Activated naive CD4-positive, alpha-beta T cell treated with anti-CD3 and anti-CD28 coated beads, Interleukin-2, amount 50 U/mL, for 16 hours (primary cell): Measurements from ENCODE around the gene AUP1.
A peak's percentile ranks its signal among the peaks of the same experiment; 100 is the strongest.

Source experiments
- DNase-seq: peaks from one replicate; pipeline ENCODE4 v3.0.0-alpha.2; 2020

The AUP1 gene

GRCh38 chr2:74556159-74556558 lies 26.7 kb upstream of the AUP1 start:
- no peak for DNase-seq

- DNase-seq, result no peak
These were observed 26.2 kb upstream of the AUP1 start for GRCh38 chr2:74555610-74556103.

GRCh38 chr2:74554820-74555531 lies 25.5 kb upstream of the AUP1 start:
- DNase-seq, result peak; percentile 53

GRCh38 chr2:74553892-74554819 lies 24.6 kb upstream of the AUP1 start, which contains the start of the genes DOK1 and LOXL3:
Gene DOK1 (plus strand): TSS chr2:74554720. CDS start chr2:74554755, 35 bp downstream.
Gene LOXL3 (minus strand): TSS chr2:74553942. CDS start chr2:74552634, 1,308 bp downstream.
- peak; percentile 85 for DNase-seq

- no peak for DNase-seq
These were observed 23.7 kb upstream of the AUP1 start for GRCh38 chr2:74552914-74553811.

- no peak for DNase-seq
These were observed 22.7 kb upstream of the AUP1 start for GRCh38 chr2:74551942-74552913.

GRCh38 chr2:74551530-74551929 lies 22.0 kb upstream of the AUP1 start:
- no peak for DNase-seq

GRCh38 chr2:74550231-74550630 lies 20.7 kb upstream of the AUP1 start:
- no peak for DNase-seq

- DNase-seq, result no peak
These were observed 19.7 kb upstream of the AUP1 start for GRCh38 chr2:74548900-74549826.

GRCh38 chr2:74548285-74548899 lies 18.9 kb upstream of the AUP1 start:
- DNase-seq, result no peak

- no peak for DNase-seq
These were observed 16.5 kb upstream of the AUP1 start for GRCh38 chr2:74546004-74546403.

GRCh38 chr2:74544634-74545033 lies 15.1 kb upstream of the AUP1 start:
- DNase-seq, result no peak

GRCh38 chr2:74542978-74543377 lies 13.5 kb upstream of the AUP1 start:
- DNase-seq, result no peak

GRCh38 chr2:74540291-74540690 lies 10.8 kb upstream of the AUP1 start:
- DNase-seq, result no peak

- no peak for DNase-seq
These were observed 9.4 kb upstream of the AUP1 start for GRCh38 chr2:74538881-74539339.

GRCh38 chr2:74537140-74537539 lies 7.6 kb upstream of the AUP1 start:
- DNase-seq, result no peak

GRCh38 chr2:74536166-74536950 lies 6.9 kb upstream of the AUP1 start:
- no peak for DNase-seq

GRCh38 chr2:74535440-74535965 lies 6.0 kb upstream of the AUP1 start:
- no peak for DNase-seq

- no peak for DNase-seq
These were observed 4.9 kb upstream of the AUP1 start for GRCh38 chr2:74534411-74534810.
